ENCODE data around the gene BRCA1.
"Not testable (repeated sequence)": the region's sequence is repeated elsewhere in the genome, so short reads cannot be mapped to it uniquely, and the experiment has no call there.

Gene BRCA1

GRCh38 chr17:43068570-43069367 is 56.4 kb downstream of the BRCA1 start:
- no peaks in the 10 kb centered on the region for H3K9me3 Mint-ChIP-seq
- H3K36me3 Mint-ChIP-seq (ENCODE audit: low read depth), result peaks cover 19% of the 10 kb centered on the region
- no peaks in the 10 kb centered on the region for H3K27me3 Mint-ChIP-seq (ENCODE audit: low read depth)
- H3K27ac Mint-ChIP-seq, result no peak overlapping the region
- H3K4me3 Mint-ChIP-seq, result no peak overlapping the region
- H3K4me1 Mint-ChIP-seq (ENCODE audit: low read depth), result no peaks in the 10 kb centered on the region

- no peaks in the 10 kb centered on the region for H3K27me3 Mint-ChIP-seq (ENCODE audit: low read depth)
- no peak overlapping the region for H3K4me3 Mint-ChIP-seq
- peaks cover 19% of the 10 kb centered on the region for H3K36me3 Mint-ChIP-seq (ENCODE audit: low read depth)
- no peaks in the 10 kb centered on the region for H3K4me1 Mint-ChIP-seq (ENCODE audit: low read depth)
- H3K27ac Mint-ChIP-seq, result no peak overlapping the region
- no peaks in the 10 kb centered on the region for H3K9me3 Mint-ChIP-seq
These were observed 62.1 kb downstream of the BRCA1 start for GRCh38 chr17:43062984-43063638.

- H3K4me1 Mint-ChIP-seq (ENCODE audit: low read depth), result no peaks in the 10 kb centered on the region
- no peaks in the 10 kb centered on the region for H3K9me3 Mint-ChIP-seq
- H3K27ac Mint-ChIP-seq, result no peak overlapping the region
- H3K27me3 Mint-ChIP-seq (ENCODE audit: low read depth), result no peaks in the 10 kb centered on the region
- H3K4me3 Mint-ChIP-seq, result no peak overlapping the region
- H3K36me3 Mint-ChIP-seq (ENCODE audit: low read depth), result peaks cover 20% of the 10 kb centered on the region
These were observed 69.1 kb downstream of the BRCA1 start for GRCh38 chr17:43056051-43056450.

- not testable (repeated sequence) for H3K4me1 Mint-ChIP-seq (ENCODE audit: low read depth); H3K27me3 Mint-ChIP-seq (ENCODE audit: low read depth); H3K4me3 Mint-ChIP-seq; H3K27ac Mint-ChIP-seq; H3K9me3 Mint-ChIP-seq
- H3K36me3 Mint-ChIP-seq (ENCODE audit: low read depth), result peaks cover 23% of the 10 kb centered on the region
These were observed 72.2 kb downstream of the BRCA1 start for GRCh38 chr17:43053008-43053407.

- Mint-ChIP-seq H3K4me3 (no peak overlapping the region), H3K9me3 (no peaks in the 10 kb centered on the region), H3K36me3 (ENCODE audit: low read depth) (peaks cover 27% of the 10 kb centered on the region)
These were observed 73.2 kb downstream of the BRCA1 start for GRCh38 chr17:43051969-43052368.

GRCh38 chr17:43044024-43044423 is 81.1 kb downstream of the BRCA1 start:
- Mint-ChIP-seq H3K9me3 (no peaks in the 10 kb centered on the region), H3K4me1 (ENCODE audit: low read depth) (no peaks in the 10 kb centered on the region), H3K27me3 (ENCODE audit: low read depth) (no peaks in the 10 kb centered on the region), H3K36me3 (ENCODE audit: low read depth) (peaks cover 12% of the 10 kb centered on the region), H3K4me3 (no peak overlapping the region), H3K27ac (no peak overlapping the region)

More at GRCh38 chr17:43051969-43052368, 73.2 kb downstream of the BRCA1 start:
- Mint-ChIP-seq H3K4me1 (ENCODE audit: low read depth) (no peaks in the 10 kb centered on the region), H3K27me3 (ENCODE audit: low read depth) (no peaks in the 10 kb centered on the region), H3K27ac (no peak overlapping the region)

- no peak overlapping the region for H3K4me3 Mint-ChIP-seq
- no peak overlapping the region for H3K27ac Mint-ChIP-seq
- no peaks in the 10 kb centered on the region for H3K9me3 Mint-ChIP-seq
These were observed 81.9 kb downstream of the BRCA1 start for GRCh38 chr17:43043307-43043706.

GRCh38 chr17:43042025-43042628 is 83.0 kb downstream of the BRCA1 start:
- Mint-ChIP-seq H3K9me3 (no peaks in the 10 kb centered on the region), H3K36me3 (ENCODE audit: low read depth) (peaks cover 5% of the 10 kb centered on the region), H3K4me3 (no peak overlapping the region), H3K27ac (no peak overlapping the region), H3K4me1 (ENCODE audit: low read depth) (no peaks in the 10 kb centered on the region), H3K27me3 (ENCODE audit: low read depth) (no peaks in the 10 kb centered on the region)

More at GRCh38 chr17:43043307-43043706, 81.9 kb downstream of the BRCA1 start:
- peaks cover 9% of the 10 kb centered on the region for H3K36me3 Mint-ChIP-seq (ENCODE audit: low read depth)
- H3K4me1 Mint-ChIP-seq (ENCODE audit: low read depth), result no peaks in the 10 kb centered on the region
- no peaks in the 10 kb centered on the region for H3K27me3 Mint-ChIP-seq (ENCODE audit: low read depth)

DNA sequence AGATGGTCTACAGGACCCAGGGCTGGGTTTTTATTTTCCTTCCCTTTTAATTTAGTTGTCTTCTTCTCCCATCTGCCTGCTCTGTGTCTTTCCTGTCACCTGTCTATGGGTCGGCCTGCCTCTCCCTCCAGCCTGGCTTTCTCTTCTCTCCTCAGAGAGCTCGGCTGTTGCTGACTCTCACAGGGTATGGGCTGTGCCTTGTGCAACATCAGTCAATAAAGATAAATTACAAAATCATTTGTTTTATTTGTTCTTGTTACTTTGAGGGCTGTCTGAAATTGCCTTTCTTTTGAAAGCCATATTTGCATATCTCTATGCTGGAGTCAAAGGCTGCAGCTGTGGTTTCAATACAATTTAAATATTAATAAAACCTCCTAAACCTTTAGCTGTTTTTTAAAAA is 84.5 kb downstream of the BRCA1 start:
- Mint-ChIP-seq H3K4me3 (no peak overlapping the region), H3K36me3 (ENCODE audit: low read depth) (peaks cover 5% of the 10 kb centered on the region), H3K27ac (no peak overlapping the region), H3K27me3 (ENCODE audit: low read depth) (no peaks in the 10 kb centered on the region), H3K4me1 (ENCODE audit: low read depth) (no peaks in the 10 kb centered on the region), H3K9me3 (no peaks in the 10 kb centered on the region)

GRCh38 chr17:43039646-43040045 is 85.5 kb downstream of the BRCA1 start:
- H3K36me3 Mint-ChIP-seq (ENCODE audit: low read depth), result peaks cover 3% of the 10 kb centered on the region
- H3K27ac Mint-ChIP-seq, result no peak overlapping the region
- no peaks in the 10 kb centered on the region for H3K4me1 Mint-ChIP-seq (ENCODE audit: low read depth)
- H3K9me3 Mint-ChIP-seq, result no peaks in the 10 kb centered on the region
- H3K27me3 Mint-ChIP-seq (ENCODE audit: low read depth), result no peaks in the 10 kb centered on the region
- no peak overlapping the region for H3K4me3 Mint-ChIP-seq

DNA sequence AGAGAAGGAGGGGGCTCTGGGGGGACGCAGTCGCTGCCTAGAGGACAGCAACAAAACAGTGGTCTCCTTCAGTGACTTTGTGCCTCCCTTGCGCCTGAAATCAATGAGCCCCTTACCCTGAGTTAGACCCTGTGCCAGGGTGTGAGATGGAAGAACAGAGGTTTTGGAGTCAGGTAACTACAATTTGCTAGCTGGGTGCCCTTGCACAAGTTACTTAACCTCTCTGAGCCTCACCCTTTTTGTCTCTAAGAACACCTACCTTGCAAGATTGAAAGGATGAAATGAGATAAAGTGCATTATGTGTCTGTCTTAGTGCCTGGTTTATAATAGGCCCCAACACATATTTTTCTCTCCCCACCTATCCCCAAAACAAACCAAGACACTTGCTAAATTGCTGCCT is 90.3 kb downstream of the BRCA1 start:
- no peaks in the 10 kb centered on the region for H3K36me3 Mint-ChIP-seq (ENCODE audit: low read depth)
- no peaks in the 10 kb centered on the region for H3K27me3 Mint-ChIP-seq (ENCODE audit: low read depth)
- no peak overlapping the region for H3K27ac Mint-ChIP-seq
- no peaks in the 10 kb centered on the region for H3K9me3 Mint-ChIP-seq
- no peaks in the 10 kb centered on the region for H3K4me1 Mint-ChIP-seq (ENCODE audit: low read depth)
- H3K4me3 Mint-ChIP-seq, result no peak overlapping the region

DNA sequence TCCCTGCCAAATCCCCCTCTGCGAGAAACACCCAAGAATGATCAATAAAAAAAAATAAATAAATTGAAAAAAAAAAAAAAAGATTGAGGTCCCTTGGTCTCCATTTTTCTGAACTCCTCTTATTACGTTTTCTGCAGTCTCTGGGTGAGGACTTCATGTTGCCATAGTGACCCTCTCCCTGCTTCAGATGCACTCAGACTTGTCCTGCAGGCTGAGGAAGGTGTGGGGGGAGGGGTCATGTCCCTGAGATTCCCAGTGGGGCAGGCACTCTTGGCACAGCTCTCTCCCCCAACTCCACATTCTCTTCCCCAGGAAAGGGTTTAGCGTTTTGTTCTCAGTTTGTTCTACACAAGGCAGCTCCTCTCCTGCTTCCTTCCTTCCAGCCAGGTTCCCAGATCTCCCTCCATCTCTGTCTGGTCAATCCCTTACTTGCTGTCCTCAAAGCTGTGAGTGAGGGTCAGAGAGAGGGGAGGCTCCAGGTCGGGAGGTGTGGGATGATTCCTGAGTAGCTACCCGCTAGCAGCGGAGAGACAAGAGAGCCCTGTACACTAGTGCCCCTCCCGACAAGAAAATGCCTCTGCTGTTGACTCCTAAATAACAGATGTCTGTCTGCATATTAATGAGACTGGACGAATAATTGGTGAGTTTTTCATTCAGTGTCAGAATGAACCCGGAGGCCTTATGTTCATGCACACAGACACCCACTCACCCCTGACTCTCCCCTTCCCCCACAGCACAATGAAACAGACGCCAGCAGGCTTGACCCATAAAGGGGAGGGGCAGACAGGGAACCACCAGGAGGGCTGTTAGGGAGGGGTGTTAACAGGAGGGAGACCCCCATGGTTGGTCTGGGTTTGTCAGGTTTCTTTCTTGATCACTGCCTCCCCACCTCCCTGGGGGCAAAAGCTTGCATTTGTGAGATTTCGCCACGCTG is 90.9 kb downstream of the BRCA1 start:
- H3K4me1 Mint-ChIP-seq (ENCODE audit: low read depth), result no peaks in the 10 kb centered on the region
- H3K27ac Mint-ChIP-seq, result no peak overlapping the region
- H3K4me3 Mint-ChIP-seq, result no peak overlapping the region

GRCh38 chr17:43031666-43032065 is 93.5 kb downstream of the BRCA1 start:
- Mint-ChIP-seq H3K9me3 (no peaks in the 10 kb centered on the region), H3K4me1 (ENCODE audit: low read depth) (no peaks in the 10 kb centered on the region), H3K27me3 (ENCODE audit: low read depth) (no peaks in the 10 kb centered on the region), H3K4me3 (no peak overlapping the region), H3K27ac (no peak overlapping the region), H3K36me3 (ENCODE audit: low read depth) (no peaks in the 10 kb centered on the region)

More for the DNA sequence above, 90.9 kb downstream of the BRCA1 start:
- no peaks in the 10 kb centered on the region for H3K9me3 Mint-ChIP-seq
- no peaks in the 10 kb centered on the region for H3K27me3 Mint-ChIP-seq (ENCODE audit: low read depth)
- no peaks in the 10 kb centered on the region for H3K36me3 Mint-ChIP-seq (ENCODE audit: low read depth)

GRCh38 chr17:43030137-43030767 is 94.9 kb downstream of the BRCA1 start:
- Mint-ChIP-seq H3K4me1 (ENCODE audit: low read depth) (no peaks in the 10 kb centered on the region), H3K4me3 (no peak overlapping the region), H3K27me3 (ENCODE audit: low read depth) (peaks cover 3% of the 10 kb centered on the region), H3K36me3 (ENCODE audit: low read depth) (no peaks in the 10 kb centered on the region), H3K27ac (no peak overlapping the region), H3K9me3 (no peaks in the 10 kb centered on the region)
